Smooth muscle cell (in vitro differentiated cells): ENCODE results near the gene FILIP1. TPM values are rescaled to one million over a fixed set of nuclear protein-coding genes. Genes with fewer than 3 reads are reported as not detected.

ENCODE experiments used
- DNase-seq: peaks from one replicate; lab custom pipeline; 2025; ENCODE audit not compliant: unreplicated experiment; lab: John Stamatoyannopoulos, UW
- H2AFZ ChIP-seq: fragments of 200-600 bp; sonication (generic); 2 replicates; pipeline ENCODE4 v1.6.0; 2016; ENCODE audit warnings: antibody characterized with exemption, low read depth, mild to moderate bottlenecking
- H3F3A ChIP-seq: fragments of 200-600 bp; sonication (generic); 2 replicates; pipeline ENCODE4 v1.6.0; 2017; ENCODE audit warnings: antibody characterized with exemption, low read depth
- H3K27ac ChIP-seq: fragments of 200-600 bp; sonication (generic); 2 replicates; pipeline ENCODE4 v1.5.1; 2016; ENCODE audit warnings: low read depth, mild to moderate bottlenecking
- H3K27me3 ChIP-seq: fragments of 200-600 bp; sonication (generic); 2 replicates; pipeline ENCODE4 v1.6.1; 2016; ENCODE audit warnings: low read depth, mild to moderate bottlenecking
- H3K36me3 ChIP-seq: fragments of 200-600 bp; sonication (generic); 2 replicates; pipeline ENCODE4 v1.5.1; 2016; ENCODE audit warnings: low read depth
- H3K4me1 ChIP-seq: fragments of 200-600 bp; sonication (generic); 2 replicates; pipeline ENCODE4 v1.5.1; 2016; ENCODE audit warnings: low read depth
- H3K4me2 ChIP-seq: fragments of 200-600 bp; sonication (generic); 2 replicates; pipeline ENCODE4 v1.6.0; 2016; ENCODE audit warnings: mild to moderate bottlenecking
- H3K4me3 ChIP-seq: fragments of 200-600 bp; sonication (generic); 2 replicates; pipeline ENCODE4 v1.5.1; 2016; ENCODE audit warnings: mild to moderate bottlenecking
- H3K79me2 ChIP-seq: fragments of 200-600 bp; sonication (generic); 2 replicates; pipeline ENCODE4 v1.6.0; 2016; ENCODE audit warnings: low read depth, mild to moderate bottlenecking
- H3K9ac ChIP-seq: fragments of 200-600 bp; sonication (generic); 2 replicates; pipeline ENCODE4 v1.6.0; 2016; ENCODE audit warnings: low read depth
- H3K9me3 ChIP-seq: fragments of 200-600 bp; sonication (generic); replicated peaks from 2 replicates; pipeline ENCODE4 v1.5.1; 2016; ENCODE audit warnings: low read depth
- H4K20me1 ChIP-seq: fragments of 200-600 bp; sonication (generic); 2 replicates; pipeline ENCODE4 v1.6.0; 2016; ENCODE audit warnings: low read depth
- WGBS: methylation state at CpG from one replicate; pipeline ENCODE4 v1.1.7; 2016; ENCODE audit warnings: low lambda C conversion rate; 5-methylcytosine and 5-hydroxymethylcytosine counted together
- polyA plus RNA-seq: library from polyadenylated mRNA; unstranded; fragments of >200 nt; fragmentation: Nextera tagmentation; extraction: Ambion mirVana; gene quantifications from 2 replicates; pipeline ENCODE4 v1.2.1, GENCODE V29; 2016
- total RNA-seq: library from RNA; depleted of rRNA; stranded (reverse); fragments of >200 nt; gene quantifications from 2 replicates; pipeline ENCODE4 v1.2.3, GENCODE V29; 2014
- TF ChIP-seq, protein P1 (sequence below): fragments of 200-600 bp; sonication (generic); IDR thresholded peaks from 2 replicates; pipeline ENCODE4 v1.5.1; 2017; ENCODE audit warnings: borderline replicate concordance, mild to moderate bottlenecking, antibody characterized with exemption; ENCODE audit not compliant: insufficient read depth, poor library complexity, severe bottlenecking

FILIP1 gene
- total and polyA plus RNA-seq, 2 experiments from 2014 or later = 3.0 to 3.5 TPM

DNA sequence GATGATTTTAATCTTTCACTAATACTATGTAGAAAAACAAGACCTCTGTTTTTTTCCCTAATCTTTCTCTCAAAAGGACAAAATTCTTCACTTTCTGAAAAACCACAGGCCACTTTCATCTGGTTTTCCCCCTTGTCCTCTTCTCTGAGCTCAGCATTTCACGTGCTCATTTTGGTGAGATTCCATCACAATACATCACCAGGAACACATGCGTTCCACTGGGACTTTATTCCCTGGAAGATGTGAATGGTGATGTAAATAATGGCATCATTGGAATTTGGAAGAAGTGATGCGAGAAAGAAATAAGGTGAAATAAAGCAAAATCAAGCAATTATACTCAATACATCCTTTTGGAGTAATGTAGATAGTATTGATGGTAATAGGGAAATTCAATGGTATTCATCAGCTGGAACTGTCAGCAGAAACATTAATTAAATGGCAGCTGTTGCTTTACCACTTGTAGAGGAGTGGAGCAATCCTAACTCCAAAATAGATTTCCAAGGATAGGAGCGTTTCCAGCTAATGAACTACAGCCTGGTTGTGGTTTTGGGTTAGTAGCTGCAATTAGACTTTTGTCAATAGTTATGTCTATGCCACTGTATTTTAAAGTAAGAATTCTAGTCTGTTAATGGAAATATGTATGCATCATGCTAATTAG is 11.5 kb downstream of the FILIP1 start:
- H3K27ac ChIP-seq = peak overlapping the region; percentile 62

DNA sequence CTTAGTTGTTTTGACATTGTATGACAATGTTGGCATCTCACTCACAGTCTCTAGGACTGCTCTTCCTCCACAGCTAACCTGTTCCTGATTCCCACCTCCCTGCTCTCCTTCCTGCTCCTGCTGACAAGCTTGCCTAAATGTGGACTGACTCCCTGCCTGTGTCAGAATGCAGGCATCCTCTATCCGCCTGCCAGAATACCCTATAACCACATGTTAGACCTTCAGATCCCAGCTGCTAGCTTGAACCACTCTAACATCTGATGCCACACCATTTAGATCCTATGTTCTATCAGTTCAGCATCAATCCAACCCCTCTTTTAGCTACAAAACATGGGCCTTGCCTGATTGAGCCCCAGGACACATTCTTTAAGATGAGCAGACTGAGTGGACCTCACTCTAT is 12.2 kb downstream of the FILIP1 start:
- Histone ChIP-seq H3K4me2 (peak overlapping the region; percentile 22), H3K4me1 (peaks cover 7% of the 10 kb centered on the region), H3K4me3 (no peak overlapping the region), H3K36me3 (no peaks in the 10 kb centered on the region), H3K27ac (peak overlapping the region; percentile 62), H3F3A (peaks cover 7% of the 10 kb centered on the region), H3K27me3 (no peaks in the 10 kb centered on the region), H3K79me2 (peaks cover 16% of the 10 kb centered on the region), H3K9me3 (no peaks in the 10 kb centered on the region), H4K20me1 (no peaks in the 10 kb centered on the region), H2AFZ (peak overlapping the region; percentile 16), H3K9ac (peak overlapping the region; percentile 34)
- DNase-seq = no peak
- 30% methylated on average over 1 of the region's 1 CpG for WGBS
- TF ChIP-seq, protein P1, sequence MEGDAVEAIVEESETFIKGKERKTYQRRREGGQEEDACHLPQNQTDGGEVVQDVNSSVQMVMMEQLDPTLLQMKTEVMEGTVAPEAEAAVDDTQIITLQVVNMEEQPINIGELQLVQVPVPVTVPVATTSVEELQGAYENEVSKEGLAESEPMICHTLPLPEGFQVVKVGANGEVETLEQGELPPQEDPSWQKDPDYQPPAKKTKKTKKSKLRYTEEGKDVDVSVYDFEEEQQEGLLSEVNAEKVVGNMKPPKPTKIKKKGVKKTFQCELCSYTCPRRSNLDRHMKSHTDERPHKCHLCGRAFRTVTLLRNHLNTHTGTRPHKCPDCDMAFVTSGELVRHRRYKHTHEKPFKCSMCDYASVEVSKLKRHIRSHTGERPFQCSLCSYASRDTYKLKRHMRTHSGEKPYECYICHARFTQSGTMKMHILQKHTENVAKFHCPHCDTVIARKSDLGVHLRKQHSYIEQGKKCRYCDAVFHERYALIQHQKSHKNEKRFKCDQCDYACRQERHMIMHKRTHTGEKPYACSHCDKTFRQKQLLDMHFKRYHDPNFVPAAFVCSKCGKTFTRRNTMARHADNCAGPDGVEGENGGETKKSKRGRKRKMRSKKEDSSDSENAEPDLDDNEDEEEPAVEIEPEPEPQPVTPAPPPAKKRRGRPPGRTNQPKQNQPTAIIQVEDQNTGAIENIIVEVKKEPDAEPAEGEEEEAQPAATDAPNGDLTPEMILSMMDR = no peak

More for the DNA sequence above, 11.5 kb downstream of the FILIP1 start:
- Histone ChIP-seq H4K20me1 (no peaks in the 10 kb centered on the region), H3K79me2 (peaks cover 23% of the 10 kb centered on the region), H2AFZ (no peak overlapping the region), H3K4me1 (peaks cover 7% of the 10 kb centered on the region), H3K9me3 (no peaks in the 10 kb centered on the region), H3K36me3 (no peaks in the 10 kb centered on the region), H3K4me3 (no peak overlapping the region), H3K27me3 (no peaks in the 10 kb centered on the region), H3K4me2 (no peak overlapping the region), H3K9ac (no peak overlapping the region), H3F3A (peaks cover 7% of the 10 kb centered on the region)
- WGBS = 46% methylated on average over 4 of the region's 4 CpGs
- no peak for DNase-seq
- TF ChIP-seq, protein P1 = no peak

DNA sequence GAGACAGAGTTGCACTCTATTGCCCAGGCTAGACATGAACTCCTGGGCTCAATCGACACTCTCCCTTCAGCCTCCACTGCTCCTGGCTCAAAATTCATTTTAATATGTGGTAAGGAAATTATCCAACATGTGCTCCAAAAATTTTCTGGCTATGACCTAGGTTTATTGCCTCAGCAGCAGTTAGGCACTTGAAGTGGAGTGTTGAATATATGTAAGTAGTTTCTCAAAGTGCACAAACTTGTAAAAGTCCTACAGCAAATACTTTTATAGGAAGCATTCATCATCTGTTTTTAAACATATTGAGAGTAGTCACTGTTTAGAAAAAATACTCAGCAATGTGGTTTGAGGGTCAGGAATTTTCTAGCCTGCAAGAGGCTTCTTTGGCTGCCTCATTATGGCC is 13.2 kb downstream of the FILIP1 start:
- H3K27me3 ChIP-seq = no peaks in the 10 kb centered on the region
- H3K4me1 ChIP-seq = peaks cover 7% of the 10 kb centered on the region
- peaks cover 14% of the 10 kb centered on the region for H3K79me2 ChIP-seq
- no peaks in the 10 kb centered on the region for H4K20me1 ChIP-seq
- peak overlapping the region; percentile 62 for H3K27ac ChIP-seq
- no peak overlapping the region for H3K9ac ChIP-seq
- DNase-seq = no peak
- H3K36me3 ChIP-seq = no peaks in the 10 kb centered on the region
- H2AFZ ChIP-seq = no peak overlapping the region
- WGBS = 82% methylated on average over 1 of the region's 1 CpG
- TF ChIP-seq, protein P1 = no peak
- H3K9me3 ChIP-seq = no peaks in the 10 kb centered on the region
- peak overlapping the region; percentile 22 for H3K4me2 ChIP-seq
- peaks cover 7% of the 10 kb centered on the region for H3F3A ChIP-seq
- H3K4me3 ChIP-seq = no peak overlapping the region

DNA sequence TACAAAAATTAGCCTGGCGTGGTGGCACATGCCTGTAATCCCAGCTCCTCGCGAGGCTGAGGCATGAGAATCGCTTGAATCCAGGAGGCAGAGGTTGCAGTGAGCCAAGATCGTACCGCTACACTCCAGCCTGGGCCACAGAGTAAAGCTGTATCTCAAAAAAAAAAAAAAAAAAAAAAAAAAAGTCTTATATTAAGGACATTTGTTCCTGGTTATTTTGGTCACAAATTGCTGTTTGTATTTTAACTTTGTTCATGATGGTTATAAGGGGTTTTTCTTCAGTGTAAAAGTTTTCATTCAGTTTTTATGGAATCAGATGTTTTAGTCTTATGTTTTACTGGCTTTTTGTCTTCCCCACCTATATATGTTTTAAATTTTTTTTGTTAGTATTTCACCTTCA is 13.9 kb downstream of the FILIP1 start:
- 96% methylated on average over 6 of the region's 6 CpGs for WGBS
- no peak for DNase-seq
- TF ChIP-seq, protein P1 = no peak

More for the DNA sequence above, 13.9 kb downstream of the FILIP1 start:
- Histone ChIP-seq H3K79me2 (peaks cover 8% of the 10 kb centered on the region), H3K4me3 (no peak overlapping the region), H3K27me3 (no peaks in the 10 kb centered on the region), H3K36me3 (no peaks in the 10 kb centered on the region), H3K27ac (no peak overlapping the region), H3K9ac (no peak overlapping the region), H4K20me1 (no peaks in the 10 kb centered on the region), H3K4me2 (no peak overlapping the region), H3K4me1 (peaks cover 7% of the 10 kb centered on the region), H3K9me3 (no peaks in the 10 kb centered on the region), H3F3A (peaks cover 7% of the 10 kb centered on the region), H2AFZ (no peak overlapping the region)
